ENCODE data around the gene PCSK6. TPM values are rescaled to one million over a fixed set of nuclear protein-coding genes. Genes with fewer than 3 reads are reported as not detected.

PCSK6 gene
- total RNA-seq, 2 donors from 2014 or later: 5.1 to 8.8 TPM

DNA sequence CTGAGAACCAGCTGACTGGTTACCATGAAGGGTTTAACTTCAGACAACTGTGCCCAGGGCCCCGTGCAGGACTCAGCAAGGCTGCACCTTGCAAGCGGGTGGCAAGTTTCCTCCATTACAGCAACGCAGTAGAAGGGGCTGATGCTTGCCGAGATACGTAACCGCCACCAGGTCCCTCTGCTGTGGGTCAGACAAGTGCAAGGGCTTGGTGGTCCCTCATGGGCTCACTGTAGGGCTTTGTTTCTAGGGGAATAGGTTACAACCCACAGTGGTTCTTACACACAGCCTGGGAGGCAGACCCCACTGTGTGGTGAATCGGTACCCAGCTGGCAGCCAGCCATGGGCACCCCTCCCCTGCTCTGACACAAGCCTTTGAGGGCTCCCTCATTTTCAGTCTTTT lies 179.0 kb downstream of the PCSK6 start:
- Histone ChIP-seq H3K27ac (no peak overlapping the region), H3K4me3 (no peak overlapping the region), H3K36me3 (no peaks in the 10 kb centered on the region), H3K4me1 (ENCODE audit: control insufficient read depth in 1 of 2, low read depth in 2 of 2) (no peaks in the 10 kb centered on the region), H3K9me3 (no peaks in the 10 kb centered on the region), H3K27me3 (replicated peaks; ENCODE audit: insufficient read depth) (no peaks in the 10 kb centered on the region)
- ATAC-seq (ENCODE audit: insufficient number of reproducible peaks, low FRiP score, low read depth) (no peak), DNase-seq (ENCODE audit: low spot score) (no peak)
- TF ChIP-seq, protein P1, sequence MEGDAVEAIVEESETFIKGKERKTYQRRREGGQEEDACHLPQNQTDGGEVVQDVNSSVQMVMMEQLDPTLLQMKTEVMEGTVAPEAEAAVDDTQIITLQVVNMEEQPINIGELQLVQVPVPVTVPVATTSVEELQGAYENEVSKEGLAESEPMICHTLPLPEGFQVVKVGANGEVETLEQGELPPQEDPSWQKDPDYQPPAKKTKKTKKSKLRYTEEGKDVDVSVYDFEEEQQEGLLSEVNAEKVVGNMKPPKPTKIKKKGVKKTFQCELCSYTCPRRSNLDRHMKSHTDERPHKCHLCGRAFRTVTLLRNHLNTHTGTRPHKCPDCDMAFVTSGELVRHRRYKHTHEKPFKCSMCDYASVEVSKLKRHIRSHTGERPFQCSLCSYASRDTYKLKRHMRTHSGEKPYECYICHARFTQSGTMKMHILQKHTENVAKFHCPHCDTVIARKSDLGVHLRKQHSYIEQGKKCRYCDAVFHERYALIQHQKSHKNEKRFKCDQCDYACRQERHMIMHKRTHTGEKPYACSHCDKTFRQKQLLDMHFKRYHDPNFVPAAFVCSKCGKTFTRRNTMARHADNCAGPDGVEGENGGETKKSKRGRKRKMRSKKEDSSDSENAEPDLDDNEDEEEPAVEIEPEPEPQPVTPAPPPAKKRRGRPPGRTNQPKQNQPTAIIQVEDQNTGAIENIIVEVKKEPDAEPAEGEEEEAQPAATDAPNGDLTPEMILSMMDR (IDR thresholded peaks at IDR 0.05): no peak

DNA sequence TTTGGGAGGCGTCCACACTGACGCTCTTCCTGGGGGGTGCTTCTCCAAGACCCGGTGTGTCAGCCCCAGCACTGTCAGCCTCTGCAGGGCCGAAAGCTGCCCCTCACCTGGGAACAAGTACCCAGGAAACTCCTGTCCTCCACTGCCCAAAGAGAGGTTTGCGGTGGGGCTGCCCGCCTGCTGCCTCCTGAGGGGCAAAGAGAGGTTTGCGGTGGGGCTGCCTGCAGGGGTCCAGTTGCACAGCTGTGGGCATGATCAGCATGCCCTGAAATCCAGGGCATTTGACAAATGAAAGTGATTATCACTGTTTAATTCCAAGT lies 179.4 kb downstream of the PCSK6 start:
- Histone ChIP-seq H3K27me3 (replicated peaks; ENCODE audit: insufficient read depth) (no peaks in the 10 kb centered on the region), H3K27ac (no peak overlapping the region), H3K4me1 (ENCODE audit: control insufficient read depth in 1 of 2, low read depth in 2 of 2) (no peaks in the 10 kb centered on the region), H3K4me3 (no peak overlapping the region), H3K9me3 (no peaks in the 10 kb centered on the region), H3K36me3 (no peaks in the 10 kb centered on the region)
- TF ChIP-seq, protein P1 (IDR thresholded peaks at IDR 0.05): no peak
- no peak for ATAC-seq (ENCODE audit: insufficient number of reproducible peaks, low FRiP score, low read depth)
- DNase-seq (ENCODE audit: low spot score): no peak

DNA sequence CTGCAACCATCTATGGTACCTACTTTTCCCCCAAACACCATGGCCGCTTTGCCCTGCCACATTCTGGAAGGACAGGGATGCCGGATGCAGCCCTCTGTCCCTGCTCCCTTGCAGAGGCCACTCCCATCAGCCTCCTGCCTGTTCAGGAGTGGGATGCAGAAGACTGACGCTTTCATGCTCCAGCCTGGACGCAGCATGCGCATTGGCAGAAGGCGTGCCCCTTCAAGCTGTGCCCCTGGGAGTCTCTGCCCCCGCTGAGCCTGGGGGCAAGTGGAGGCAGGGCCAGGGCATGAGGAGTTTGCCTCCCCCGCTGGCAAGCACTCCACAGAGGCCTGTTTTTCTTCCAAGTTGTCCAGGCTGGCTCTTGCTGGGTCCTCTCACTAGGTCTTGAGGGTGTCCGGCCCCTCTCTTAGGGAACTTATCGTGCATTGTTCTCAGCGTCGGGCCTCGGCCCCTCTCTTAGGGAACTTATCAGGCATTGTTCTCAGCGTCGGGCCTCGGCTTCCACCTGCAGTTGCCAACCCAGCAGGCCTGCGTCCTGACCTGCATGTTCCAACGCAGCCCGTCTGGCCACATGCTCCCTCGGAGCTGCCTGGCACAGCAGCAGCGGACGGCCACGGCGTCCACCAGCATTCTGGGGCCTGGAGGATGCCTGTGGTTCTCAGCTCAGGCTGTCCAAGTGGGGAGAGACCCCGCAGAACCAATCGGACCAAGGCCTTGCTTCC lies 179.9 kb downstream of the PCSK6 start:
- H3K27me3 ChIP-seq (replicated peaks; ENCODE audit: insufficient read depth): no peaks in the 10 kb centered on the region
- H3K9me3 ChIP-seq: no peaks in the 10 kb centered on the region
- H3K27ac ChIP-seq: no peak overlapping the region
- TF ChIP-seq, protein P1 (IDR thresholded peaks at IDR 0.05): no peak
- no peak for ATAC-seq (ENCODE audit: insufficient number of reproducible peaks, low FRiP score, low read depth)
- no peak for DNase-seq (ENCODE audit: low spot score)
- H3K36me3 ChIP-seq: no peaks in the 10 kb centered on the region
- H3K4me1 ChIP-seq (ENCODE audit: control insufficient read depth in 1 of 2, low read depth in 2 of 2): no peaks in the 10 kb centered on the region
- H3K4me3 ChIP-seq: no peak overlapping the region

DNA sequence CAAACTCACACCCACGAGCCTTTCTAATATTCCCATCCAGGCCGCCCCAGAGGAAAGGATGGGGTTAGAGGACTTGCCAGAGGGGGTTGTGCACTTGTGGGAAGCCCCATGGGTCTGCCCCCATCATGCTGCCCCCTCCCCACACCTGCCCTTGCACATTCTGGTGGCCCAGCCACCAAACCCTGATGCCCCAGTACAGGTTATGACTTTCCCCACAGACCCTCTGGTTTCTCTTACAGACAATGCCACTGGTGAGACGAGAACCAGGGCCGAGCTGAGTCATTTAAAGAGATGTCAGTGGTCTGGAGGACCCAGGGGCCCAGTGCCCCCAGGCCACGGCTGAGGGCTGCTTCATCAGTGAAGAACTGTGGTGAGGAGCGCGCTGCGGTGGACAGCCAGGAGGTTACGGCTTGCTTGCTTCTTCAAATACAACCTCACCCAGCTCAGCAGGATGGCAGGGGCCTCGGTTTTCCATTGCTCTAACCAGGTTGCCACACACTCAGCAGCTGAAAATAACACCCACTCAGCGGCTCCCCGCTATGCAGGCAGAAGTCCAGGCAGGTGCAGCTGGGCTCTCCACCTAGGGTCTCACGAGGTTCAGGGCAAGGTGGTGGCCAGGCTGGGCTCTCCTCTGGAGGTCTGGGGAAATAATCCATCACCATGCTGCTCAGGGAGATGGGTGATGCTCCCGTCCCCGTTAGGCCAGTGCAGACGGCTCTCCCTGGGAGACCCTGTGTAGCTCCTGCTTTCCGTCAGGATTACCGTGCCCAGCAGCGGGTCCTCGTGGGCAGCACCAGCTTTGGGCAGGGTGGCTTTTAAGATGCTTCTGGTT lies 180.7 kb downstream of the PCSK6 start:
- Histone ChIP-seq H3K27ac (no peak overlapping the region), H3K27me3 (replicated peaks; ENCODE audit: insufficient read depth) (no peaks in the 10 kb centered on the region), H3K36me3 (no peaks in the 10 kb centered on the region), H3K9me3 (no peaks in the 10 kb centered on the region), H3K4me3 (no peak overlapping the region), H3K4me1 (ENCODE audit: control insufficient read depth in 1 of 2, low read depth in 2 of 2) (no peaks in the 10 kb centered on the region)
- TF ChIP-seq, protein P1 (IDR thresholded peaks at IDR 0.05): no peak
- ATAC-seq (ENCODE audit: insufficient number of reproducible peaks, low FRiP score, low read depth): no peak
- DNase-seq (ENCODE audit: low spot score): no peak

DNA sequence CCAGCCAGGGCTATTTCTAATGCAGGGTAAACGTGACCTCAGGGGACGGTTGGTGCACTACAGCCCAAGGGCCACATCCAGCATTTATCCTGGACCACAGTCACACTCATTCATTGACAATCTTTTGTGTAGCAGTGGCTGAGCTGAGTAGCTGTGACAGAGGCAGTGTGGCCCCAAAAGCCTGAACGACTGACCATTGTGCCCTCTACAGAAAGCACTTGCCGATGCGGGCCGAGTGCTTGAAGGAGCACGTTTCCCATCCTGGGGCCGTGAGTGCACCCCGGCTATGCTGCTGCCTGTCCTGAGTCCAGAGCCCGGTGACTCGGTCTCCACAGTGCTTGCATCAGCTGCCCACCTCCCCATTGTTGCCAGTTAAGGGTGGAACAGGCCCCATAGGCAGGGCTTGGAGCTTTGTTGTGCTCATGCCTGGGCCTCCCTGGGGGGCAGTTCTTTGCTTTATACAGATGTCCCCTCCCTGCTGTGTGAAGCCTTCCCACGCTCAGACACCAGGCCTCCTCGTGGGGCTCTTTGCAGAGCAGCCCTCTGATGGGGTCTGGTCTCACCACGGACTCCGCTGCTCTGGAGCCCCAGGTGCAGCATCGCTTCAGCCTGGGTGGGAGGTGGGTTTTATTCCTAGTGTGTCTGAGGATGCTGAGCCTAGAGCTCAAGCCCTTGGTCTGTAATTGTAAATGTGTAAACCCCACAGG lies 181.5 kb downstream of the PCSK6 start:
- Histone ChIP-seq H3K4me3 (no peak overlapping the region), H3K4me1 (ENCODE audit: control insufficient read depth in 1 of 2, low read depth in 2 of 2) (no peaks in the 10 kb centered on the region), H3K27me3 (replicated peaks; ENCODE audit: insufficient read depth) (no peaks in the 10 kb centered on the region), H3K36me3 (no peaks in the 10 kb centered on the region), H3K27ac (no peak overlapping the region), H3K9me3 (no peaks in the 10 kb centered on the region)
- TF ChIP-seq, protein P1 (IDR thresholded peaks at IDR 0.05): no peak
- ATAC-seq (ENCODE audit: insufficient number of reproducible peaks, low FRiP score, low read depth) (no peak), DNase-seq (ENCODE audit: low spot score) (no peak)
